Measurements from ENCODE around the gene GPC3.

The GPC3 gene

GRCh38 chrX:133985967-133986683 lies 731 bp upstream of the GPC3 start:
- no peak for DNase-seq (ENCODE audit: extremely low read depth, insufficient read length)
- H3K4me3 ChIP-seq (replicated peaks; ENCODE audit: low read depth, low read length), result no peak overlapping the region

GRCh38 chrX:133984857-133985163 lies 584 bp downstream of the GPC3 start:
- no peak for TF ChIP-seq CTCF (IDR thresholded peaks at IDR 0.05; ENCODE audit: insufficient read depth, low read length, poor library complexity, severe bottlenecking)
- Histone ChIP-seq H3K4me3 (replicated peaks; ENCODE audit: low read depth, low read length) (no peak overlapping the region), H3K36me3 (ENCODE audit: control insufficient read depth, insufficient read depth, low read length) (no peaks in the 10 kb centered on the region), H3K27me3 (replicated peaks; ENCODE audit: control insufficient read depth, insufficient read depth, low read length) (no peaks in the 10 kb centered on the region)
- DNase-seq (ENCODE audit: extremely low read depth, insufficient read length), result no peak

More at GRCh38 chrX:133985967-133986683, 731 bp upstream of the GPC3 start:
- TF ChIP-seq CTCF (IDR thresholded peaks at IDR 0.05; ENCODE audit: insufficient read depth, low read length, poor library complexity, severe bottlenecking), result no peak
- Histone ChIP-seq H3K27me3 (replicated peaks; ENCODE audit: control insufficient read depth, insufficient read depth, low read length) (no peaks in the 10 kb centered on the region), H3K36me3 (ENCODE audit: control insufficient read depth, insufficient read depth, low read length) (no peaks in the 10 kb centered on the region)

GRCh38 chrX:133983974-133984845 lies 1.2 kb downstream of the GPC3 start:
- H3K27me3 ChIP-seq (replicated peaks; ENCODE audit: control insufficient read depth, insufficient read depth, low read length), result no peaks in the 10 kb centered on the region
- DNase-seq (ENCODE audit: extremely low read depth, insufficient read length), result no peak
- H3K4me3 ChIP-seq (replicated peaks; ENCODE audit: low read depth, low read length), result no peak overlapping the region
- TF ChIP-seq CTCF (IDR thresholded peaks at IDR 0.05; ENCODE audit: insufficient read depth, low read length, poor library complexity, severe bottlenecking), result no peak
- H3K36me3 ChIP-seq (ENCODE audit: control insufficient read depth, insufficient read depth, low read length), result no peaks in the 10 kb centered on the region

DNA sequence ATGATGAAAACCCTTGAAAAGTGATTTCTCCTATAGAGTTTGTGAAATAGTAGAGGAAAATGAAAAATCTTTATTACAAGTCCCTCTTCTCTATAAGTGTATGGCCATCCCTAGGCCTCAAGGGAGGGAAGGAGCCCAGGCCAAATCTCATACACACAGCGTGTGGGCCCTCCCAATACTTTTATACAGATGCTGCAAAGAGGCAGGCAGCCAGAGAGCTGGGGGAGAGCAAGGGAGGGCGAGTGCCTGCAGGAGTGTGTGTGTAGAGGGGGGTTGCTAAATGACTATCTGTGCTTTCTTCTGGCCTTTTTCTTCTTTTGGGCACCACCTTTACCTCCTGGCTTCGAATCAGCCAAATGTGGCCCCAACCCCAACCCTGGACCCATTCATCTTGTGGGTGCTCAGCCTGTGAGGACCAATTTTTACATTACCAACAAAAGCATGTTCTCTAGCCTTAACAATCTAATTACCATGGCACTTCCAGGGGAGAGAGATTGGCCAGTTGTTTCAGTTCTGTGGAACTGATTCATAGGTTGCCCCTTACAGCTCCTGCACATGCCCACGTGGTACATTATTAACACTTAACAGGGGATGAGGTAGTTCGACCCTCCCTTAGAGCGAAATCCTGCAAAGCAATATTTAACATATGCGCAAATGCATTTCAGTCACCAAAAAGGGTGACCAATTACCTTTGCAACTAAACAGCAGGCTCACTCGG lies 2.0 kb downstream of the GPC3 start:
- Histone ChIP-seq H3K4me3 (replicated peaks; ENCODE audit: low read depth, low read length) (no peak overlapping the region), H3K36me3 (ENCODE audit: control insufficient read depth, insufficient read depth, low read length) (no peaks in the 10 kb centered on the region), H3K27me3 (replicated peaks; ENCODE audit: control insufficient read depth, insufficient read depth, low read length) (no peaks in the 10 kb centered on the region)
- TF ChIP-seq CTCF (IDR thresholded peaks at IDR 0.05; ENCODE audit: insufficient read depth, low read length, poor library complexity, severe bottlenecking), result no peak
- DNase-seq (ENCODE audit: extremely low read depth, insufficient read length), result no peak

DNA sequence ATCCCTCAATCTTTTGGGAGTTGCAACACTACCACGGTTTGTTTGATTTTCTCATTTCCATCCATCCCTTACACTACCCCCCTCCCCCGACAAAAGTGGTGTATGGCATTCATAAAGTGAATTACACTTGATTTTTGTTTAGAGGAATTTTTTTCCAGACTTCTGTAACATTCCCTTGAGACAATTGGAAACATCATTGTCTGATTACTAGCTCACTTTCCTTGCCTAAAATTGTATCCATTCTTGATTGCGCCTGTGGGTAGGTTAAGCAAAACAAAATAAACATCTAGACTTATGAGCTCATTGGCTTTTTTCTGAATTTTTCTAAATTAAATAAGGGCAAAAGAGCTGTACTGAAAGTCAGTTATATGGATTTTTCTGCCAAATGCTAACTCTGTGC lies 3.5 kb downstream of the GPC3 start:
- TF ChIP-seq CTCF (IDR thresholded peaks at IDR 0.05; ENCODE audit: insufficient read depth, low read length, poor library complexity, severe bottlenecking), result no peak
- DNase-seq (ENCODE audit: extremely low read depth, insufficient read length), result no peak
- no peak overlapping the region for H3K4me3 ChIP-seq (replicated peaks; ENCODE audit: low read depth, low read length)
- no peaks in the 10 kb centered on the region for H3K27me3 ChIP-seq (replicated peaks; ENCODE audit: control insufficient read depth, insufficient read depth, low read length)
- no peaks in the 10 kb centered on the region for H3K36me3 ChIP-seq (ENCODE audit: control insufficient read depth, insufficient read depth, low read length)
